ENCODE data around the gene MLF2.

- TF ChIP-seq POLR2AphosphoS5 (IDR thresholded peaks at IDR 0.05; ENCODE audit: low read depth, low read length) (no peak; the same call in 1 of the 2 replicates), SPI1 (IDR thresholded peaks at IDR 0.05; ENCODE audit: low read depth, low read length) (peak; percentile 57), POLR2A (IDR thresholded peaks at IDR 0.05; ENCODE audit: low read depth, low read length) (no peak), TAF1 (IDR thresholded peaks at IDR 0.05; ENCODE audit: low read depth, low read length) (no peak), PAX5 (IDR thresholded peaks at IDR 0.05; ENCODE audit: insufficient read depth, low read length, severe bottlenecking) (no peak)
Measured at GRCh38 chr12:6792522-6793201, 39.7 kb upstream of the MLF2 start.

All from GM12891 (cell line).